Measurements from ENCODE around the gene C1orf21.

Gene C1orf21

DNA sequence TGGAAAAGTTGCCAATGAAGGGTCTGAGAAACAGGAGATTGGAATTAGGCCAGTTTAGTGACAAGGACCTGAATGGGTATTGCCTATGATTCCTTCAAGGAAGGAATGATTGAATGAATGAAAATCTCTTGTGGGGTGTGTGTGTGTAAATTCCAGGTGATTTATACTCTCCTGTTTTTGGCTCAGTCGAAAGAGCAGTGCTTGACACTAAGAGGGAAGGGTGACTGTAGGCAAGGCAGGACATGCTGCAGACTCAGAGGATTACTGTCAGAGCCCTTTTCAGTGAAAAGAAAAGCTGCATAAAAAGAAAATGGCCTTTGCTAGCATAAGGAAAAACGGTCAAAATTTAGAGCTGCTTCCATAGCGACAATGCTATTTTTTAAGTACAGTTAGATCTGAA lies 30.1 kb downstream of the C1orf21 start:
- no peak for DNase-seq (ENCODE audit: low spot score)

DNA sequence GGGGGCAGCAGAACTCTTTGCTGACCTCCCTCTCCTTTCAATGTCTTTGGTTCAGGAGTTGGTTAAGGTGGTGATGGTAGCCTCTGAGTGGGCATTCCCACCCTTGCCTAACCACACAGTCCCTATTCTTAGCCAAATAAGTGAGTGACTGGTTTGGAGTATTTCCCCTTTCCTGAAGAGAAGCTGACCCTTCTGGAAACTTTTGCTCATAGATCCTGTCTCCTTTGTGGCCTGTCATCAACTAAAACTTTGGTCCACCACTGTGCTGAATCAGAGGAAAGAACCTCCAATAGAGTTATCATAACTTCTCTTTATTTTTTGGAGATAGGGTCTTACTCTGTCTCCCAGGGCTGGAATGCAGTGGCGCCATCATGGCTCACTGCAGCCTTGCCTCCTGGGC lies 31.1 kb downstream of the C1orf21 start:
- DNase-seq (ENCODE audit: low spot score) = no peak

DNA sequence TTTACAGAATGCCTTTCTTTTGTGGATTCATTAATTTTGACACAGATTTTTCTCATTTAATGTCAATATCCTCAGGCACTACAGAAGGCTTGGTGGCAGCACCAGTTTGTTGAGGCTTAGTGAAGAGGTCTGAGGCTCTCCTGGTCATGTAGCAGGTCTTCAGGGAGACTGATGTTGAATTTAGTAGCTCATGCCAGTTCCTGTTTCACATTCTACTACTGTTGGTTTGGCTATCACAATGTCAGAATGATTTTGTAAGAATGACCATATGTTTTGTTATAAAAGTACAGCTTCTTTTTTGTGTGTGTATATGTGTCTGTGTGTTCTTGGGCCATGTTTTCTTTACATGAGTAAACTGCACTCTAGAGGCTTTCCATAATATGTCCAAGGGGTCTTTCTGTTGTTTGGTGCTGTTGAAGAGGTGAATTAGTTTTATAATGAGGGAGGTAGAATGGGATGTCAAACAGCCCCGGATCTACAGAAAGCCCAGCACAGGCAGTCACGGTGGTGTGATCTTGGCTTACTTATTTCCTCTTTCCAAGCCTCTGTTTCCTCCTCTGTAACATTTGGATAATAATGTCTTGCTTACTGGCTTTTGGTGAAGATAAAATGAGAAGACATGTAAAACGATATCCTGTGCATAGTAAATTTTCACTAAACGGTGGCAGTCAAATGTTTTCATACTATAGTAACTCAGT lies 32.0 kb downstream of the C1orf21 start:
- DNase-seq (ENCODE audit: low spot score) = no peak

DNA sequence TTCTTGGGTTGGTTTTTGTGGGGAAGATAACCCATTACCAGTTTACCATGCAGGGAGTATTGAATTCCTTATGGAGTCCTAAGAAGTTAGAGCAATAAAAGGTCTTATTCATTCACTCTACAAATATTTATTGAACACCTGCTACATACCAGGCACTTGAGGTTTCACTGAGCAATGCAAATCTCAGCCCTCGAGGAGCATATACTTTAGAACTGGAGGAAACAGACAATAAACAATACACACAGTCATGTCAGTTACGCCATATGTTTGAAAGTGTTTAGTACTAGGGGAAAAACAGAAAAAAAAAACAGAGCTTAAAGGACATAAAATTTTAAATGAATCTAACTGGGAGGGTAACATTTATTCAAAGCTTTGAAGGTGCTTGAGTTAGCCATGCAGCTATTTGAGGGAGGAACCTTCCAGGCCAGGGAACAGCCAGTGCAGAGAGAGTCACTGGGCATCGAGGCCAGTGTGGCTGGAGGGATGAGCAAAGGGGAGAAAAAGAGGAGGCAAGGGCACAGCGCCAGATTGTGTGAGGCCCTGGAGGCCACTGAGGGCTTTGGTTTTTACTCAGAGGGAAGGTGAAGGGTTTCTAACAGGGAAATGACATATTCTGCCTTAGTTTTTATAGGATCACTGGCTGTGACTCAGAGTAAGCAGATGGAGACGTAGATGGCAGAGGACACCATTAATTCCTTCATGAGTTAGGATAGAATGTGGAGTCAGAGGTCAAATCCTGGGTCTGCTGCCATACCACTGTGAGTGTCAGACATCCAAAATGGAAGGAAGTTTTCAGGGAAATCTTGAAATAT lies 32.7 kb downstream of the C1orf21 start:
- DNase-seq (ENCODE audit: low spot score) = no peak

DNA sequence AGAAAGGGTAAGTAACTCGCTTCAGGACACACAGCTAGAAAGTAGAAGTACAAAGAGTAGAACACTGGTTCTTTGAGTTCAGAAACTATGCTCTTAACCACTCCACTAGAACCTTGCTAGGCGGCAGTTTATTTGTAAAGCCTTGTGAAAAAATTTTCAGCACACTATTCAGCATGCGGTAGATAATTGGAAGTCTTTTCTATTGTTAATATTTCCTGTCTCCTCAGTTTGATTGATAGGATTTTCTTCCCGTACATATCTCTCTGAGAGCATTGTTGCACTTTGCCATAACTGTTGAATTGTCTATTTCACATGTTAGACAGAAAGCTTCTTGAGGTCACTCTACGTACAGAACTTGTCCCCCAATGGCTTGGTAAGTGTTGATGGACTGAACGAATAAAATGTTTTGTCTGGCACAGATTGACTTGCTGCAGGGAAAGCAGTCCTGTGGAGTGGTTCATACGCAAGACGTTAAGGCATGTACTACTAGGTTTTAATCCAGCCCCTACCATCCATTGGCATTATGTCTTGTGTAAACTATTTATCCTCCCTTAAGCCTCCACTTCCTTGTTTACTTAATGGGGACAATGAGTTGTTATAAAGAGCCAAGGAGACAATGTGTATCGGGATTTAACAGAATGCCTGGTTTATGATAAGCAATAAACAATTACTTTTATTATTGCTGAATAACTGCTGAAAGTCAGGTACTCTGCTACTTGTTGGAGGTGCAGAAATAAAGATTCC lies 35.8 kb downstream of the C1orf21 start:
- no peak for DNase-seq (ENCODE audit: low spot score)

DNA sequence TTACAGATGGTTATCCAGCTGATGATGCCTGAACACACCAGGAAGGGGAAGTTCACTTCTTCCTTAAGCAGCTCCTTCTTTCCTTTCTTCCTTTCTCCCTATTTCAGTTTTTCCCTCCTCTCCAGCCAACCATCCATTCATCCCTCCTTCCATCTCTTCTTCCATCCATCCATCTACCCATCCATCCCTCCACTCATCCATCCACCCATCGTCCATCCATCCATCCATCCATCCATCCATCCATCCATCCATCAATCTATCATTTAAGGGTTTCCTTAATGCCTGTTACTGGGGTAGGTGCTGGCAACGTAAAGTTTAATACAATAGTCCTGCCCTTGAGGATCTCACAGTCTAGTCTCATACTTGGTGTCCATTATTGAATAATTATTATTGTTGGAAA lies 36.8 kb downstream of the C1orf21 start:
- DNase-seq (ENCODE audit: low spot score) = no peak

DNA sequence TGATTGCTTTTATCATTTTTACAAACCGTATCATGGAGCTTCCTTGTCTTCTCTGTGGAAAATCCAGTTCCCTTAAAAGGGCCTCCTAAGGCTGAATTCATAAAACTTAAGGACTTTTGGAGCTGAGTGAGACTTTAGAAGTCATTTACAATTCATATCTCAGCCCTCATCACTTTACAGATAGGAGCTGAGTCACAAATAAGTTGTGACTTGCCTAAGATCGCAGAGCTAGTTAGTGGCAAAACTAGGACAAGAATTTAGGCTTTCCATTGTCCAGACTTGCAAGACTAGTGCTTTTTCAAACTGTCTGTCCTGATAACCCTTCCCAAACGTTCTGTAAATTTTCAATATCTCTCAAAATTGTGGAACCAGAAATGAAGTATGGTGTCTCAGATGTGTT lies 37.3 kb downstream of the C1orf21 start:
- no peak for DNase-seq (ENCODE audit: low spot score)

DNA sequence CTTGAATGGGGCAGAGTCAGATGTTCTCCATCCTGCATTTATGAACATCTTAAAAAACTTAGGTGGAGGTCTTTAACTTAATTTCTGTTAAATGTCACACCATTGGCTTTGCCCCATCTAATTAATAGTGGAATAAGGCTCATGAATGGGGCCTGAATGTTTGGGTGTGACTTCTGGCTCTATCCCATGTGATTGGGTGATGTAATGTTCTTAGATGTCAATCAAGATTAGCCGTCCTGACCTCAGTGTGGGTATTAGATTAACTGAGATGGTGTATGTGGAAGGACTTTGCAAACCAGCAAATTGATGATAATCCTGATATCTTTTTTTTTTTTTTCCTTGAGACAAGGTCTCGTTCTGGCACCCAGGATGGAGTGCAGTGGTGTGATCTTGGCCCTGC lies 38.1 kb downstream of the C1orf21 start:
- no peak for DNase-seq (ENCODE audit: low spot score)

DNA sequence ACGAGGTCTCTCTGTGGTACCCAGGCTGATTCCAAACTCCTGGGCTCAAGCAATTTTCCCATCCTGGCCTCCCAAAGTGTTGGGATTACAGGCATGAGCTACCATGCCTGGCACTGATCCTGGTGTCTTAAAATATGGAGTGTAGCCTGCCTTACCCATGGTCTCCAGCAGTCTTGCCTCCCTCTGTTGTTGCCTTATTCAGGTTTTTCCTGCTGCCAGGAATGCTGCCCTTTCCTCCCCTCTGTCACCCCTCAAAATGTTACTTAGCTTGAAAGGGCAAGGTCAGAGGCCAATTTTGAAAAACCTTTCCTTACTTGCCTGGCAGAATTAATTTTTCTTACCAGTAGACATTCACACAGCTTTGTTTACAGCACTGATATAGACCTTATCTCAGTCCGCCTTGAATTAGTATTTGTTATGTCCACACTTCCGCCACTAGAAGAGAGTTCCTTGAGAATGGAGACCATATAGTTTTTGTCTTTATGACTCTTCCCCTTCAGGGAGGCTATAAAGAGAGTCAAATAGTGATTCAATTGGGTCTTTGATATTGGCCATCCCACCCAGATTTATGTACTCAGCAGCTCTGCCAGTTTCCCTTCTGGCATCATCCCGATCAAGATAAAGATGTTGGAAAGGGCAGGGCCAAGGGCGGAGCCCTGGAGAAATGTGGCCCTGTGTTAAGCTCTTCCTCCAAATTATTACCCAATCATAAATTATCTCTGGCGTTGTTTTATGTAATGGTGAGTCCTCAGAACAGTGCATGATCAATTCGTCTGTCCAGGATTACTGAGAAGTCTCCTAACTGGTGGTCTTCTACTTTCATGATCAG lies 38.8 kb downstream of the C1orf21 start:
- DNase-seq (ENCODE audit: low spot score) = no peak

DNA sequence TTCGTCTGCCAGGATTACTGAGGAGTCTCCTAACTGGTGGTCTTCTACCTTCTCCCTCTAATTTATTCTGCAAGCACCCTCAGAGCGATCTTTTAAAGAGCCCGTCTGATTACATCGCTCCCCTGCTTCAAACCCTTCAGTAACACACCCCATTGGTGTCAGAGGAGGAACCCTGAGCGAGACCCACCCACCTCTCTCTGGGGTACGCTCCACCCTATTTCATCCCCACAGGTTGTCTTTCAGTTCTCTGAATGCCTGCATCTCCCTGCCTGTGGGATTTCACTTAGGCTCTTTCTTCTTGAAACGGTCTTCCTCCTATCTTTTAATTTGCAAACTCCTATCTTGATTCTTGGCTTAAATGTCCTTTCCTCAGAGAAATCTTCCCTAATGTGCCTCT lies 39.4 kb downstream of the C1orf21 start:
- no peak for DNase-seq (ENCODE audit: low spot score)

DNA sequence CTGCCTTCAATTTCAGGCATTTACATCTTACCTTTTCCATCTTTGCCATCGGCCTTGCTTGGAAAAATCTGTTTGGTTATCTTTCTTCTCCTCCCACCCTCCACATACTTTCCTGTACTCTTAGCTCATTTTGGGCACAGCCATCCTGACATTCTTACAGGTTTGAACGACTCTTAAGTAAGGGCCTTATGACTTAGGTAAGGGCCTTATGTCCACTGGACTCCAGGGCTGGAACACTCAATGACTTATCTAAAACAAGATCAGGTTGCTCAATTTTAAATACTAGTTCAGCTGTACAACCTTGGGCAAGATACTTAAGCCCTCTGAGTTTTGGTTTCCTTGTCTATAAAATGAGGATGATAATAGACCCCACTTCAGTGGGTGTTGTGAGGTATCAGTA lies 40.9 kb downstream of the C1orf21 start:
- DNase-seq (ENCODE audit: low spot score) = no peak

DNA sequence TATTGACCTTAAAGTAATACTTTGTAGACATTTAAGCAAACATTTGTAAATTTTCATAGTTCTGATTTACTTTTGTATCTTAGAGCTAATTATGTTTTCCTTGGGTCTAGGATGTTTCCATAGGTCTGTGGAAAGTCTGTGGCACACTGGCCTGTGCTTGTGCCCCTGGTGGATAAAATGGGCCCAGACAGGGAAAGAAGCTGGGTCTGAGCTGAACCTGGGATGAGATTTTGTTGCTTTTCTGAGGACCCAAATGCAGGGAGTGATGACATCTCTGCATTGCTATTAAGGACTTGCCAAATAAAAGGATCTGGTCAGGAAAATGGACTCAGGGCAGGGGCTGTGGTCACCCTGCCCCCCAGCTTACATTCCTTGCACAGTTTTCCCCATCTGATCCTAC lies 41.8 kb downstream of the C1orf21 start:
- DNase-seq (ENCODE audit: low spot score) = no peak

DNA sequence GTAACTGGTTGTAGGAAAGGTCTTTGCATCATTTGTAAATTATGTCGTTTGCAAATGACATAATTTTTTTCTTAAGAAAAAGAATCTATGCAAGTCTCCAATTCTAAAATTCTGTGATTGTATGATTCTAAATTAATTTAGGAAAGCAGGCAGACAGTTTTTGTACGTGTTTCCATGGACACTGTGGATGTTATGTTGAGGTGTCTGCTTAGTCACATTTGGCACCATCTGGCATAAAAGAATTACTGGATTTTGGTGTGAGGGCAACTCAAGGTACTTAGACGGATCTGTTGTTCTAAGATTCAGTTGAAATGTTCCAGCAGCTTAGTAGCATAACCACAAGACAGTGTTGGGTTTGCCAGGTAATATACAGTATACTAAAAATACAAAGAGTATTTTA lies 42.5 kb downstream of the C1orf21 start:
- DNase-seq (ENCODE audit: low spot score) = no peak

DNA sequence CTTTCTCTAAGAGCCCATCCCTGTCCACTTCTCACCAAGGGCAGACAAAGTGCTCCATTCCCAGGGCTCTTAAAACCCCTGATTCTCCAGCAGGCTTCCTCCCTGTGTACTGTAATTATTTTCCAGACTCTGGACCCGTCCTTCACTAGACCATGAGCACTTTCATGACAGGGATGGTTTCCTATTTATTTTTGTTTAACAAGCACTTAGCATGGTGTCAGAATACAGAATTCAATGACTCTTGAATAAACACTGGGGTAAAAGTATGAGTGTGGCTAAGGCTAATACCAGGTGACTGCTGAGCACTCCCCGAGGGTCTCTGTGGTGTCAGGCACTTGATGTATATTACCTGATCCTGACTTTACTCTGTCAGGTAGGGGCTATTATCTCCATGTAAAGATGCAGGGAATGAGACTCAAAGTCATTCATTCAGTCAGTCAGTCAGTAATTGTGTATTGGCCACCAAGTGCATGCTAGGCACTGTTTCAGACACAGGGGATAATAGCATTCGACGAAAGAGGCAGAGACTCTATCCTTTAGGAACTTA lies 47.2 kb downstream of the C1orf21 start:
- DNase-seq (ENCODE audit: low spot score) = no peak

DNA sequence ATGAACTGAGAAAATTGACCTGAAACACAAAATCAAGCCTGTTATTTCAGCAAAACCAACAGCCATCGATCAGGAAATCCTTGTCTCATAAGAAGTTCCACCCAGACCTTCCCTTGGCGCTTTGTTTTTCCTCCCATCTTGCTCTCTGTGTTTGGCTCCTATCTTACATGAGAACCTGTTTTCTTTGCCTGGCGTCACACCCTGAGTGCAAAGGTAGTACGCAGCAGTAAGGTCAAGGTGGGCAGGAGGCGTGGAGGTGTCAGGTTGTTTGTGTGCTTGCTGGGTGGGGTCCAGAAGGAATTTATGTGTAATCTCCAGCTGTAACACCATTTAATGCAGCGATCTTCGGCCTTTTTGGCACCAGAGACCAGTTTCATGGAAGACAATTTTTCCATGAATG lies 50.5 kb downstream of the C1orf21 start:
- no peak for DNase-seq (ENCODE audit: low spot score)

DNA sequence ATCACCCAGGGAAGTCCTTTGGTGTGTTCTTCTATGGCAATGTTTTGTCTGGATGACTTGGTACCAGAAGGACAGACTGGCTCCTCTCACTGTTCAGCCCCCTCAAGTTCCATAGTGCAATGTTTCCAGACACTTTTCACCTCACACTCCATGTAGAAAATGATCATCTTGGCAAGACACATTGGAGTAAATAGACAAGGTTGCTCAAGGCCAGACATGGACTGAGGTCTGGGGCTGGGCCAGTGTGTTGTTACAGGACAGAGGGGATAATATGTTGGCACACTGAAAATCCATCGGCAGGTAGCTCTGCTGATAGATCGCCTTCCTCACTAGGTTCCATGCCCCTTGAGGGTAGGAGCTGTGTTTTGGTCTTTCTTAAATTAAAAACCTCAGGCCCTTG lies 51.5 kb downstream of the C1orf21 start:
- DNase-seq (ENCODE audit: low spot score) = no peak

DNA sequence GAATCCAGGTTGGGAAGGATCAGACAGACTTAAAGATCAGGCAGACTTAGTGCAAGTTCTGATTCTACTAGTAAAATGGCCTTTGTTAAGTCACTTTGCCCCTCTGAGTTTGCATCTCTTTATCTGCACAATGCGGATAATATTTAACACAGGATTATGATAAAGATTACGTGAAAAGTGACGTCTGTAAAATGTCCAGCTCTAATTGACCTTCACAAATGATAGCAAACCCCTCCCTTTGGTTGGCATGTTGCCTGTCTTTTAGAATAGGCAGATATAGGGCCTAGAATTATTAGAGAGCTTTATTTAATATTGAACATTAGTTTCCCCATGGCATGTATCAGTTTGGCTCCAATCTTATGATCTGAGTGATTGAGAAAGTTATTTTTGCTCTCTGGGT lies 55.4 kb downstream of the C1orf21 start:
- no peak for DNase-seq (ENCODE audit: low spot score)

DNA sequence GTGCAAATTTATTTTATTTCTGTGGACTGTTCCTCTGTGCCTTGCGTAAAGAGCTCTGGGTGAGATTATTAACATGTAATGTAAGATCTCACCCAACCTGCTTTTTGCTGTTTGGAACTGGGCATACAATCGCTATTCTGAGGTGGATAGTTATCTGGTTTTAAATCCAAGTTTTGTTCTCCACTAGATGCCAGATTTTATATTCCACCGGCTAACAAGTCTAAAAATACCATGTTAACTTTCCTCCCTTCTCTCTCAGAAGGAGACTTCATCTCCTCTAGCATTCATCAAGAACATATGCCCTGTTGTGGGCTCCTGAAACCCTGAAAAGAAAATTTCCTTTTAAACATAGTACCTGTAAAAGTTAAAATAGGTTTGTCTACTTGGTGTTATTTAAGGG lies 56.4 kb downstream of the C1orf21 start:
- DNase-seq (ENCODE audit: low spot score) = no peak

DNA sequence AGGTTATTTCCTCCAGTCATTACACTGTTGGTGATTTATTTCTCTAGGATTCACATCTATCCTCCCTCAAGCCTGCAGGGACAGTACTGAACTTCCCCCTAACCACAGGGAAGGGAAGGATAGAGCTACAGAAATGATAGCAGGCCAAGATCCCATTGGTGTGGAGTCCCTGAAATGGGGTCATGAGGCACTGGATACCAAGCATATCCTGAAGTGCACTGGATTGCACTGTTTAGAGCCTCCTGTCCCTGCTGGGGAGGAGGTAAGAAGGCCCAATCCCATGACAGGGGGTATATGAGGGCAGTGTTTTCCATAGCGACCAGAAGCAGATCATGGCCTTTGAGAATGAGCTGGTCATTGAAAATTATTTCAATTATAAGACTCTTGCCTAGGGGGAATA lies 56.8 kb downstream of the C1orf21 start:
- no peak for DNase-seq (ENCODE audit: low spot score)

DNA sequence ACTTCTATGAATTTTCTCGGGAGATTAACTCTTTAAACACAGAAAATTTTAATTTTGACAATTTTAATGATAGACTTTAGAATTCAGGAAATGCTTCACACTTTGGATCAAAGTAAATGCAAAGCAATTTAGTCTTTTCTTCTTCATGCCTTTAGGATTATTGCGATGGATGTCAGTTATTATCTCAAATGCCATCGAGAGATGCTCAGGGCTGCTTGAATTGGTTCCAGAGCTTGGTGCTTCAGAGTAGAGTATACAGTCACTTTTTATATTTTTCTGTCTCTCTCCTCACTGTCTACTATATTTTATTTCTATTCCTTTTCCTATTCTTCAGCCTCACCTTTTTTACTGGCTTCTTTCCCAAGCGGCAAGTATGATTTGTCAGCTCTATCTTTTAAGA lies 59.2 kb downstream of the C1orf21 start:
- DNase-seq (ENCODE audit: low spot score) = no peak

DNA sequence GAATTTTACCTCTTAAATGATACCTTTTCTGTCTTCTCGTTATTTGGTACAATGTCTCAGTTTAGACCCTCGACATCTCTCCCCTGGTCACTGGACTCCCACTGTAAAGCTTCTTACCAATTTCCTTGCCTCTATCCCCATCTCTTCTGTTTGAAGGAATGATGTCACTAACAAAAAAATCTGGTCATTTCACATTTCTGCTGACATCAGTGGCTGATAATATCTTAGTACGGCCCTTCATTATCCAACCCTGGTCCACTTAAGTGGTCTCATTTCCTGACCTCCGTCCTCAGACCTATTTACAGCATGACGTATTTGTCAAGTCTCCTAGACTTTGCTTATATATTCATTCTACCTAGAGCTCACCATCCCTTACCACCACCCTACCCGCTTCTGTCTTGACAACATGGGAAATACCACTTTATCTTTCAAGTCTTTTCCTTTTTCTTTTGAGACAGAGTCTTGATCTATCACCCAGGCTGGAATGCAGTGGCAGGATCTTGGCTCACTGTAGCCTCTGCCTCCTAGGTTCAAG lies 60.9 kb downstream of the C1orf21 start:
- no peak for DNase-seq (ENCODE audit: low spot score)

DNA sequence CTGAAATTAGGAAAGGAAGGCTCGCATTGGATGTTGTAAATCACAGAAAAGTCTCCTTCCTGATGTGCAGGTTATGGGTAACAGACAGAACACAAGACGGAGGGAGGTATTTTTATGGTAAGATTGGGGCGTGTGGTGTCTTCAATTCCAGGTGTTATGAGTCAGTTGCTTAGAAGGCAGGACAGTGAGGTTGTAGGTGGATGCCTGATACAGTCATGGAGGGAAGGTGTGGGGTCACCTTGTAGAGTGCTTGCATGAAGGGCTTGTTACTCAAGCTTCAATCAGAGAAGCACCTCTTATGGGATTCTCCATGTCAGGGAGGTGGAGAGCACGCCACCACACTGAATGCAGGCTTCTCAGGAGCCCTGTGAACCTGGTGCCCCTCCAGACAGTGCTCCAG lies 63.1 kb downstream of the C1orf21 start:
- no peak for DNase-seq (ENCODE audit: low spot score)

Measured in germinal center (tissue), 1 donor.